Mononuclear cell (primary cell): ENCODE results near the gene VPS39. TPM values are rescaled to one million over a fixed set of nuclear protein-coding genes. Genes with fewer than 3 reads are reported as not detected.

Source experiments
- H3K27me3 ChIP-seq: 2 replicates; pipeline ENCODE4 v1.6.0; 2011; ENCODE audit warnings: low read length, control low read depth; ENCODE audit not compliant: insufficient read depth
- H3K4me1 ChIP-seq: 2 replicates; pipeline ENCODE4 v1.5.1; 2011; ENCODE audit warnings: mild to moderate bottlenecking, low read length, control low read depth; ENCODE audit not compliant: insufficient read depth
- H3K4me3 ChIP-seq: 2 replicates; pipeline ENCODE4 v1.5.1; 2011; ENCODE audit warnings: mild to moderate bottlenecking, low read length, moderate library complexity
- H3K9me3 ChIP-seq: 2 replicates; pipeline ENCODE4 v1.5.1; 2011; ENCODE audit warnings: low read depth, mild to moderate bottlenecking, control low read depth, low read length
- total RNA-seq: library from RNA; depleted of rRNA; stranded (reverse); fragments of >200 nt; gene quantifications from one replicate; pipeline ENCODE4 v1.2.3, GENCODE V29; 2012

Gene VPS39
- total RNA-seq, 1 donor, result 103 TPM

DNA sequence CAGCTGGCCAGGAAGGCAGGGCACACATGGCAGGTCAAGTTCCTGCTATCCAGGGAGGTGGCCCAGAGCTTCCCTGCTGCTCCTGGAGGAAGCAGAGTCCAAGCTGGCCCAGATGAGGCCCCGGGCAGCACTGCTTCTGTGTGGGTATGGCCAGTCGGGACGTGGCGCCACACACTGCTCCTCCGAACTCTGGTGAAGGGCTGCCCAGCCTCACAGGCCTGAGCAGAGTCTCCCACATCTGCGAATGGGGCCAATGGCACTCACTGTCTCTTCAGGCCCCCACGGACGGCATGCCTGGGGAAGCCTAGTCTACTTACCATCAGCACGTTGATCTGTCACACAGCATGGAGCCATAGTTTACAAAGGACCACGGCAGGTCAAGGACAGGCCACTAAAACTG lies 49.2 kb downstream of the VPS39 start:
- Histone ChIP-seq H3K9me3 (no peaks in the 10 kb centered on the region), H3K27me3 (no peaks in the 10 kb centered on the region), H3K4me3 (no peak overlapping the region), H3K4me1 (peaks cover 9% of the 10 kb centered on the region)

DNA sequence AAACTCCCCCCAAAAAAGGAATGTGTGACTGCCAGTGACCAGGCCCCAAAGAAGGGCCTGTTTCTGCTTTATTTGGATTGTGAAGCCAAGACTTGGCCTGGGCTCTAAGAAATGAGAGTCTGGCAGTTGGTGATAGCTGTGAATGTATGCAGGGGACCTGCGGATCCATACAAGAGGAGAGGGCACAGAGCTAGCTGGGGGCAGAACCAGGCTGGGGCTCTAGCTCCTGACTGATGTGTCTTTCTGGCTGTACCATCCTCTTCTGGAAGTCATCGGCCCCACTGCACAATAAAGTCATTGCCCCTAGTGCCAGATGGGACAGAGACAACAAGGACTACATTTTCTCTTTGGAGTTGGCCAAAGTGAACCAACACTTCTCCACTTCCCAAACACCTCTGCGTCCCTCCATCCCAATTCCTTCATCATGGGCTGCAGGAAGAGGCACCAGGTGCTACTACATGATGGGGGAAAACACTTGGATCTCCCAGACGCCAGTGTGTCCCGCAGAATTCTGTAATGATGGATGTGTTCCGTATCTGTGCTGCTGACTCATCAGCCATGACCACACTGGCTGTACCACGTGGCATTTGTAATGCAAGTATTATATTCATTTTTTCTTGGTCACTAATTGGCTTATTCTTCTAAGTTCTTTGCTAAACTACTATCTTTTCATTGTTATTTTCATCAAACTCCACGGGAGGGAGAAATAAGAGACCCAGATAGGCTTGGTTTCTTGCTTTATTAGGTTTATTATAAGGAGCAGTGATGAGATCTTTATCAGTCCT lies 49.9 kb downstream of the VPS39 start:
- no peak overlapping the region for H3K4me3 ChIP-seq

DNA sequence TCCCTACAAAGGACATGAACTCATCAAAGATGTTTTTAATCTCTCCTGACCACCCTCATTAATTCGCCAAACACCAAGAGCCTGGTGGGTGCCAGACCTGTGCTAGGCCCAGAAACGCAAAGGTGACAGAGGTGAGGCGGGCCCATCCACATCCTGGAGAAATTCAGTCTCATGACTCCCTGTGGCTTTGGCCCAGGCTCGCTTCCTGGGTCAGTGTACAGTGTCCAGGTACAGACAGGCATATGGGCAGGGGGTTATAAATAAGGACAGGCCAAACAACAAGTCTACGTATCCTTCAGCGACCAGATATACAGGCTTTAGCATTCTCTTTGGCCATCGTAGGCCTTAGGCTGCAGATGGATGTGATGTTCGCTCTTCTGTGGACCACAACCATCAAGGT lies 50.7 kb downstream of the VPS39 start:
- Histone ChIP-seq H3K4me1 (peaks cover 9% of the 10 kb centered on the region), H3K4me3 (no peak overlapping the region), H3K9me3 (no peaks in the 10 kb centered on the region), H3K27me3 (no peaks in the 10 kb centered on the region)

More for the DNA sequence above, 49.9 kb downstream of the VPS39 start:
- Histone ChIP-seq H3K9me3 (no peaks in the 10 kb centered on the region), H3K4me1 (peaks cover 9% of the 10 kb centered on the region), H3K27me3 (no peaks in the 10 kb centered on the region)

DNA sequence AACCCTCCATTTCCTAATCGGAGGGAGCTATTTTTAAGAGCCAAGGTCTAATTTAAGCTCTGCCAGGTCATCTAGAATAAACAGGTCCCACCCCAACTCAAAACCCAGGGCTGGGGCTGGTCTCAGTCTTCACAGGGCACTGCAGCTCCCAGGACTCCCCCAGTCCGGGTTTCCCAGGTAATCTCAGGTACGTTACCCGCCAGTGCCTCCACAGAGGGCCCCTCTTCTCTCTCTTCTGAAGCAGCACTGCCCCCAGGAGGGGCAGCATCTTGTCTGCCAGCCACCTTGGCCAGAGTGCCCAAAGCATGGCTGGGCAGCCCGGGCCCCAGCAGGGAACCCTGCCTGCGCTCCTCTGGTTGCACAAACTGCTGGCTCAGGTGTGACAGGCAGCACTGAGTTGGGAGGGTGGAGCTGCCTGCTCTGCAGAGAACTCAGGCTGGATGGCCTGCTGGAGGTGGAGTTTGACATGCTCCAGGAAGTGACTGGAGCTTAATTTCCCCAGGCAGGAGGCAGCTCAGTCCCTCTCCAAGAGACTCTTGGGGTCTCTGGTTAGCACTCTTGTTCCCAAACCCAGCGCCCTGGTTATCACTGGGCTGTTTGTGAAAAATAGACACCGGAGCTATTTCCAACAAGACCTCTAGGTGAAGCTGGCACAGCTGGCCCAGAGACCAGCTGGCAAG lies 51.7 kb downstream of the VPS39 start, which contains the start of gene PLA2G4F:
Gene PLA2G4F (minus strand): TSS at position 394 of the 680 bp plus-strand sequence. CDS start 87 bp downstream, at position 307.
- no peaks in the 10 kb centered on the region for H3K9me3 ChIP-seq
- no peak within 1 kb of the TSS for H3K4me3 ChIP-seq
- peaks cover 9% of the 10 kb centered on the region for H3K4me1 ChIP-seq
- no peaks in the 10 kb centered on the region for H3K27me3 ChIP-seq

DNA sequence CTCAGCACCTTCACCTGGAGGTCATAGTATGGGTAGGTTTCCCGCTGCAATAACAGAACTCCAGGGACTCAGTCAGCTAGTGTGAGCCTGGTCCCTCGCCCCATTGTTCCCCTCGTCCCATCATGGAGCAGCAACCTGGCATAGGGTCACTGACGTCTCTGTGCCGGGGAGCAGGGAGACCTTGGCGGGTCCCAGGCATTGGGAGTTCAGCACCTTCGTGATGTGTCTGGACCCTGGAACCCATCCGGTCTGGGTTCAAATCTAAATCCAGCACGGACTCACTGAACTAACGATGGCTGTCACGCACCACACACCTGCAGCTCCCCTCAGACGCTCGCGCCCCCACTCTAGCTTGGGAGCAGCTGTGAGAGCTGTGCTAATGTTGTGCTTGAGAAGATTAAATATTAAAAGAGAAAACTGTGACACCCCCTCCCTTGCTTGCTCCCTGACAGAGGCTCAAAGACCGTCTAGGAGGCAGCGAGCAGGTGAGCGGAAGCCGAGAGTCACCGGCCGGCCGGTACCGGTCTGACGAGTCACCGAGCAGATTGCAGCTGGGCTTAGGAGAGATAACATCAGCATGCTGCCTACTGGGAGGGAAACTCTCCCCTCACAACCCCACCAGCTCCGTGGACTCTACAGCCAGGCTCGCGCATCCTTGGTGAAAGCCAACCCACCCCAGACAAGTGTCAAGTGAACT lies 52.4 kb downstream of the VPS39 start:
- Histone ChIP-seq H3K4me3 (no peak overlapping the region), H3K4me1 (peaks cover 9% of the 10 kb centered on the region), H3K9me3 (no peaks in the 10 kb centered on the region), H3K27me3 (no peaks in the 10 kb centered on the region)

DNA sequence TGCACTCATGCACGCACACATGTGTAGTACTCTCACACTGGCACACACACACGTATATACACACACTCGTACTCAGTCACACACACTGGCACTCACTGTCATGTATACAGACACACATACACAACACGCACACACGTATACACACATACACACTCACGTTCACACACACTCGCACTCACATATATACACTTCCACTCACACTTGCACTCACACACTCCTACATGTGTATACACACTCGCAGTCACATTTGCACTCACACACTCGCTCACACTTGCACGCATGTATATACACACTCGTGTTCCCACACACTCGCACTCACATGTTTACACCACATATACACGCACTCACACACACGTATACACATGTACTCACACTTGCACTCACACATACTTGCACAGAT lies 53.1 kb downstream of the VPS39 start:
- Histone ChIP-seq H3K4me3 (no peak overlapping the region), H3K4me1 (peaks cover 9% of the 10 kb centered on the region), H3K27me3 (no peaks in the 10 kb centered on the region), H3K9me3 (no peaks in the 10 kb centered on the region)

DNA sequence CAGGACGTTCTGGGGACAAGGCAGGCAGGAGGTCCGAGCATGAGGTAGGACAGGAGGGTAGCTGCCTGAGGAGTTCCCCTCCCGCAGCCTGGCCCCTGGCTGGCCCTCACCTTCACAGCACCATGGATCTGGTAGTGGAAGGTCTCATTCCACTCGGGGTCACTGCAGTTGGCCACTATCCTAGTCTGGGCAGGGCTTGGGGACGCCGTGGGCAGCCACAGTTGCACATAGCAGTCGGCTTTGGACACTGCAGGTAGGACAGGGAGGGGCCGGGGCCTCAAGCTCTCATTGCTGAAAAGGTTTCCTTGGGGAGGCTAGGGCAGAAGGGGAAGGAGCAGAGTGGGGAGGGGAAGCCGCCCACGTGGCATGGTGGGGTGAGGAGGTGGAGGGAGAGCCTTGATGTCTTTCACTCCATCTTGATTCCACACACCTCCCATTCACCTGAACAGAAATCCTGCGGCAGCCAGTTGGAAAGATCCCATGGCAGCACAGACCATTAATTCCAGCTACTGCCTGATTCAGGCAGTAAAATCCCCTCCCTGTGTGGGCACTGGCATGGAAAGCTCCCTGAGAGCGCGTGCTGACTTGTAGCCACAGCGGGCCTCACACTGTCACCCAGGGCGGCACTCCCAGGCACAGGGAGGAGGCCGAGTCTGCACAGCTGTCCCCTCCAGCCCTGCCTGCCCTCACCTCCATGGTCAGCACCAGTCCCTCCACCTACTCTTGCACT lies 53.7 kb downstream of the VPS39 start:
- Histone ChIP-seq H3K4me3 (no peak overlapping the region), H3K9me3 (no peaks in the 10 kb centered on the region), H3K27me3 (no peaks in the 10 kb centered on the region), H3K4me1 (peaks cover 9% of the 10 kb centered on the region)

DNA sequence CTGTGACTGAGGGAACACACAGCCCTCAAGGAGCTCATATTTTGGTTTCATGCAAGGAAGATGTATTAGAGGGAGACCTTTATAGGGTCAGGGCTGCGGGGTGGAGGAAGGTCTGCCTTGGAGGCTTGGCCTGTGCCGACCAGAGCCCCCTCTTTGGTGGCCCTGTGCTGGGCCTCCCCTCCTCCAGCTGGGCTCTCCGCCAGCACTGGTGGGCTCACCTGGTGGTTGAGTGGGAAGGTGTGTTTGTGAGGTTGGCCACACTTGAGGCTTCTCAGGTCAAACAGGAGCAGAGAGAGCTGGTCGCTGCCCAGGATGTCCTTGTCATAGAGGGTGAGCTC lies 54.3 kb downstream of the VPS39 start:
- peaks cover 9% of the 10 kb centered on the region for H3K4me1 ChIP-seq

DNA sequence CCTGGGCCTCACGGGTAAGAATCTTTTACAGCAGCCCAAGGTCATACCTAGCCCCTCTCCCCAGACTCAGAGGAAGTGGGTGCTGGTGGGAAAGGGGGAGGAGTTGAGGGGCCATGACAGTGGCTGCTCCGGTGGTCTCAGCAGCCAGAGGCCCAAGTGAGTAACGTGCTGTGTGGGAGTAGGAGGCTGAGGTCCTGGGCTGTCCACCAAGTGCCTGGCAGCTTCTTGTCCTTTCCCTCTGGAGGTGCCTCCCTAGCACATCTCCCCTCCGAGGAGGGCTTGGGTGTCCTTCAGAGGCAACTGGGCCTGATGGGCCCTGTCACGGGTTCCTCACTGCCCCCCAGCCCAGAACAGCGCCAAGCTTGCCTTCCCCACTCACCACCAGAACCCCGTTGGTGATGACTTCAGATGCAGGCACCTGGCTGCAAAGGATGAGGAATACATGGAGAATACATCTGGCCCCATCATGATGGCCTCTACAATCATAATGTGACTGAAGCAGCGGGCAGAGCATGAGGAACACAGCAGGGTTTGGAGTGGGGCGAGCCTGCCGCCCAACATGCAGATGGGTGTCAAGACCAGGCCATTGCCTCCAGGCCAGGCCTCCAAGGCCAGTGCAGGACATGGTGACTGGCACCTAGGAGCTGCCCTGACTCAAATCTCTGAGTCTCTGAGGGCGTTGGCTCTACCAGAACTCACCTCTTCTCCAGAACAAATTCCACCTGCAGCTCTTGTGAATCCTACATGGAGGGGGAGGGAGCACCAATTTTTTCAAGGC lies 55.0 kb downstream of the VPS39 start:
- H3K4me3 ChIP-seq, result no peak overlapping the region
- peaks cover 3% of the 10 kb centered on the region for H3K4me1 ChIP-seq
- no peaks in the 10 kb centered on the region for H3K9me3 ChIP-seq

More for the DNA sequence above, 54.3 kb downstream of the VPS39 start:
- Histone ChIP-seq H3K9me3 (no peaks in the 10 kb centered on the region), H3K27me3 (no peaks in the 10 kb centered on the region), H3K4me3 (no peak overlapping the region)

DNA sequence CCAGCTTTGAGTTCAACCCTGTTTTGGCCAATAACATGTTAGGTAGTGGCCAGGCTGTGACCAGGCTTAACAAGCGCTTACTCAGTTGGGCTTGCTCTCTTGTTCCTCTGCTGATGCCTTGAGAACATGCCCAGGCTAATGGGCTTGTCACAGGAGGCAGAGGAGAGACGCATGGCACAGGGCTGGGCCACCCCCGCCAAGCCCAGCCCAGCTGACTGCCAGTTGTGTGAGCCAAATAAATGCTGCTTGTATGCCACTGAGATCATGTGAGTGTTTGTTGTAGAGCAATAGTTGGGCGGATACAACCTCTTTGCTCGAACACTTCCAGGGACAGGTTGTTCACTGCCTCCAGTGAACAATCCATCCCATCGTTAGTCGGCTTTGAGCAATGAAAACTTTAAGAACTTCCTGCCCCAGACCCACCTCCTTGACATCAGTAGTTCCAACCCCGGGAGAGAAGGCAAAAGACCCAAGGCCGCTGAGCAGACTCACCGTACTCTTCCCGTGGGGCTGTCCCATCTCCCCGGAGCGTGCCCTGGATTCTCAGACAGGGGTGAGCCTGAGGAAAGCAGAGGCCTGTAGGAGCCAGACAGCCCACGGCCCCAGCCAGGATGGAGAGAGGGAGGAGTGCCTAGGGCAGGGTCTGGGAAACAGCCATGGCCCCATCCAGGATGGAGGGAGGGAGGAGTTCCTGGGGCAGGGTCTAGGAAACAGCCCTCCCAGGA lies 55.7 kb downstream of the VPS39 start:
- Histone ChIP-seq H3K4me3 (no peak overlapping the region), H3K27me3 (no peaks in the 10 kb centered on the region), H3K9me3 (no peaks in the 10 kb centered on the region), H3K4me1 (no peaks in the 10 kb centered on the region)

More for the DNA sequence above, 55.0 kb downstream of the VPS39 start:
- H3K27me3 ChIP-seq, result no peaks in the 10 kb centered on the region

DNA sequence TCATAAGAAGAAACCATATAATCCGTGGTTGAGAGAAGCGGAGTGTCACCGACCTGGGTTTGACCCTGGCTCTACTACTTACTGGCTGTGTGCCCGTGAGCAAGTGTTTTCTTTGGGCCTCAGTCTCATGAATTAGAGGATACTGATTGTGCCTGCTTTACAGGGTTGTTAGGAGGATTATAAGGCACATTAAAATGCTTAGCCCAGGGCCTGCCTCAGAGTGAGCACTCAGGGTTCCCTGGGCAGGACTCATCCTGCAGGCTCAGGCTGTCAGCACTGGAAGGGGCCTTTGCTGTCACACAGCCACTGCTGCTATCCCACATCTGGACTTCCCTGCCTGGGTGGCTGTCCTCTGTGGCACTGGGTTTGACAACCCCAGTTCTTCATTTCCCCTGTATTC lies 56.4 kb downstream of the VPS39 start:
- Histone ChIP-seq H3K4me3 (no peak overlapping the region), H3K27me3 (no peaks in the 10 kb centered on the region), H3K4me1 (no peaks in the 10 kb centered on the region), H3K9me3 (no peaks in the 10 kb centered on the region)

DNA sequence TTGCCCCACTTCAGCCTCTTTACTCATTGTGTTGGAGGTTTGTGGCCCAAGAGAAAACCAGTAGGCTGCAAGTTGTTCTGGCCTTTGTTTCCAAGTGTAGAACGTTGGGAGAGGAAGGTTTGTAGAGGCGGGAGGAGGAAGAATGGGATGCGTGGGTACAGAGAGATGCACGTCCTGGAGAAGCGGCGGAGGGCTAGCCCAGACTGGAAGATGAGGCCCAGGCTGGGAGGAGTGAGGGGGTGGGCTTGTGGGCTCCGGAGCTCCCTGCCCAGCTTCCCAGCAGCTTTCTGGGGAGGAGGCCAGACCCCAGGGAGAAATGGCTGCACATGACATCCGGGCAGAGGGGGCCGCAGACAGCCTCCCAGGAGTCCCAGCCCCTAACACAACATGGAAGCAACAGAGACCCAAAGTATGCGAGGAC lies 57.0 kb downstream of the VPS39 start:
- no peaks in the 10 kb centered on the region for H3K4me1 ChIP-seq
- no peaks in the 10 kb centered on the region for H3K9me3 ChIP-seq
- H3K4me3 ChIP-seq, result no peak overlapping the region
- H3K27me3 ChIP-seq, result no peaks in the 10 kb centered on the region

DNA sequence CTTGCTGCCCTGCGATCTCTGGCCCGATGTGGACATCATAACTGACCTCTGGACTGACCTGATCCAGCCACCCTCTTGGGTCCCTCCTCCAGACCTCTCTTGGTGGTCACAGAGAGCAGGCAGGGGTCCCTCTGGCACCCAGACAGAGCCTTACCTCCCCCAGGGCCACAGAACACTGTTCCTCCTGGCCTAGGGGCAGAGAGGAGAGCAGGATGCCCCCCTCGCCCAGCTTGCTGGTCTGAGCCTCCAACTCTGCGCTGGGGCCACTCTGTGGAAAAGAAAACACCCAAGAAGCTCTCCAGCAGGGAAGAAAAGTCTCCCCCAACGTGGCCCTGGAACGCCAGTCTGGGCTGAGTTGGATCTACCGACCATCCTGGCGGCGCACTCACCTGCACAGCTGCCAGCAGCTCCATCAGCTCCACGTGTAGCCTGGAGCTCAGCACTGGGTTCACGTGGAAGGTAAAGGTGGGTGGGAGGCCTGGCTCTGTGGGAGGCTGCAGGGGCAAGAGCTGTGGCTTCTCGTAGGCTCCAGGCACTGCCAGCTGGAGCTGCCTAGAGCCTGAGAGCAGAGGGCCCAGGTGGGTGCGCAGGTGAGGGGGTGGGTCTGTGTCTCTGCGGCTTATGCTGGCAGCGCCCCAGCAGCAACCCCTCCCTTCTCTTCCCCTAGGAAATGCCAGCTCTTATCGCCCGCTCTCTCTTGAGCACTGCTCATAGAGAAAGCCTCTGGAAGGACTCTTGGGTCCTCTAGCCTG lies 57.7 kb downstream of the VPS39 start:
- no peaks in the 10 kb centered on the region for H3K9me3 ChIP-seq
- no peak overlapping the region for H3K4me3 ChIP-seq
- H3K27me3 ChIP-seq, result no peaks in the 10 kb centered on the region
- H3K4me1 ChIP-seq, result no peaks in the 10 kb centered on the region
